ENCODE data around the gene C11orf58. TPM values are rescaled to one million over a fixed set of nuclear protein-coding genes. Genes with fewer than 3 reads are reported as not detected.

C11orf58 gene
- total RNA-seq, 2 donors from 2014 or later: 143 TPM

- ATAC-seq (replicated peaks in 1 of 2): no peak
- Mint-ChIP-seq H3K36me3 (ENCODE audit: insufficient read depth in 2 of 2) (peaks cover 8 to 58% of the 10 kb centered on the region in 2 donors), H3K9me3 (peaks cover 0 to 1% of the 10 kb centered on the region in 2 donors), H3K27ac (no peak overlapping the region), H3K27me3 (ENCODE audit: low read depth) (no peaks in the 10 kb centered on the region), H3K4me1 (ENCODE audit: low read depth) (peaks cover 53% of the 10 kb centered on the region), H3K4me3 (no peak overlapping the region)
- no peak for DNase-seq
These were observed 10.6 kb downstream of the C11orf58 start for GRCh38 chr11:16749092-16749491.

- Mint-ChIP-seq H3K4me3 (peak overlapping the region in 1 of 2 donors; percentile 64), H3K4me1 (ENCODE audit: low read depth) (peaks cover 50% of the 10 kb centered on the region), H3K27me3 (ENCODE audit: low read depth) (no peaks in the 10 kb centered on the region), H3K27ac (peak overlapping the region; percentile 80), H3K9me3 (peaks cover 0 to 1% of the 10 kb centered on the region in 2 donors), H3K36me3 (ENCODE audit: insufficient read depth in 2 of 2) (peaks cover 9 to 57% of the 10 kb centered on the region in 2 donors)
- peak; percentile 39 to 41 for DNase-seq
- ATAC-seq (replicated peaks in 1 of 2): peak; percentile 95 to 96
These were observed 11.2 kb downstream of the C11orf58 start for GRCh38 chr11:16749666-16750065.

DNA sequence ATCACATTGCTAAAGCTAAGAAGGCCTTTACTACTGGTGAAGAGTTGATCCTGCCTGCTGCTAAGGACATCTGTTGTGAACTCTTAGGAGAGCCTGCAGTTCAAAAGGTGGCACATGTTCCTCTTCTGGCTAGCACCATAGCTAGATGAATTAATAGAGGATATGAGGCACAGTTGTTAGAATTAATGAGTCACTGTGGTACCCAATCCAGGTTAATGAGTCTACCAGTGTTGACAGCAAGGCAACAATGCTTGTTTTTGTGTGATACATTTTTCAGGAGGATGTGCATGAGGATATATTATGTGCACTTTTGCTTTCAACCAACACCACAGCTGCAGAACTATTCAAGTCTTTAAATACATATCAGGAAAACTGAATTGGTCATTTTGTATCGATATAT is 12.0 kb downstream of the C11orf58 start:
- H3K4me3 Mint-ChIP-seq: no peak overlapping the region
- H3K9me3 Mint-ChIP-seq: peaks cover 0 to 1% of the 10 kb centered on the region in 2 donors
- H3K27ac Mint-ChIP-seq: peak overlapping the region; percentile 80
- peak; percentile 22 to 26 for ATAC-seq (replicated peaks in 1 of 2)
- H3K4me1 Mint-ChIP-seq (ENCODE audit: low read depth): peaks cover 46% of the 10 kb centered on the region
- no peaks in the 10 kb centered on the region for H3K27me3 Mint-ChIP-seq (ENCODE audit: low read depth)
- H3K36me3 Mint-ChIP-seq (ENCODE audit: insufficient read depth in 2 of 2): peaks cover 11 to 55% of the 10 kb centered on the region in 2 donors
- no peak for DNase-seq

DNA sequence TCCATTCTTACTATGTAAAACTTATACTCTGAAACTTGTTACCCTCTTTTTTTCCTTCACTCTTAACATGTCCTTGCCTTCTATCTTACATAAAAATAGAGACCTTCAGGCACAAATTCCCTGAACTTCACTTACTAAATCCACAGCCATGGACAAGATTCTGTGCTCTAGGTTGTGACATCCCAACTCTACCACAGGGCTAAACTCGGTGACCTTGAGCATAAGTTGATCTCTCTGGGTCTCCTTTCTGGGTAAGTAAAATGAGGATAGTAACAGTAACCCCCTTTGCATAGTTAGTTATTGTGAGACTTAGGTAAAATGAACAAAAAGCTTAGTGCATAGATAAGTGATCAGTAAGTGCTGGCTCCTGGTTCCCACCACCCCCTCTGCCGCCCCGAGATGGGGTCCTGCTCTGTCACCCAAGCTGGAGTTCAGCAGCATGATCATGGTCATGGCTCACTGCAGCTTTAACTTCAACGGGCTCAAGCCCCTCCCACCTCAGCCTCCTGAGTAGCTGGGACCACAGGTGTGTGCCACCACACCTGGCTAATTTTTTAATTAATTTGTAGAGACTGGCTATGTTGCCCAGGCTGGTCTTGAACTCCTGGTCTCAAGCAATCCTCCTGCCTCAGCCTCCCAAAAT is 20.1 kb downstream of the C11orf58 start:
- peak overlapping the region; percentile 56 for H3K27ac Mint-ChIP-seq
- H3K27me3 Mint-ChIP-seq (ENCODE audit: low read depth): no peaks in the 10 kb centered on the region
- peaks cover 12 to 24% of the 10 kb centered on the region in 2 donors for H3K36me3 Mint-ChIP-seq (ENCODE audit: insufficient read depth in 2 of 2)
- ATAC-seq (replicated peaks in 1 of 2): no peak
- peaks cover 0 to 1% of the 10 kb centered on the region in 2 donors for H3K9me3 Mint-ChIP-seq
- peaks cover 24% of the 10 kb centered on the region for H3K4me1 Mint-ChIP-seq (ENCODE audit: low read depth)
- no peak for DNase-seq
- no peak overlapping the region for H3K4me3 Mint-ChIP-seq

- peak overlapping the region in 1 of 2 donors; percentile 8 for H3K4me3 Mint-ChIP-seq
- peaks cover 0 to 1% of the 10 kb centered on the region in 2 donors for H3K9me3 Mint-ChIP-seq
- DNase-seq (no peak), ATAC-seq (replicated peaks in 1 of 2) (peak in 1 of 2 donors; percentile 17)
- H3K27me3 Mint-ChIP-seq (ENCODE audit: low read depth): no peaks in the 10 kb centered on the region
- H3K4me1 Mint-ChIP-seq (ENCODE audit: low read depth): peaks cover 14% of the 10 kb centered on the region
- peaks cover 9 to 15% of the 10 kb centered on the region in 2 donors for H3K36me3 Mint-ChIP-seq (ENCODE audit: insufficient read depth in 2 of 2)
- no peak overlapping the region for H3K27ac Mint-ChIP-seq
These were observed 21.5 kb downstream of the C11orf58 start for GRCh38 chr11:16759857-16760508.

DNA sequence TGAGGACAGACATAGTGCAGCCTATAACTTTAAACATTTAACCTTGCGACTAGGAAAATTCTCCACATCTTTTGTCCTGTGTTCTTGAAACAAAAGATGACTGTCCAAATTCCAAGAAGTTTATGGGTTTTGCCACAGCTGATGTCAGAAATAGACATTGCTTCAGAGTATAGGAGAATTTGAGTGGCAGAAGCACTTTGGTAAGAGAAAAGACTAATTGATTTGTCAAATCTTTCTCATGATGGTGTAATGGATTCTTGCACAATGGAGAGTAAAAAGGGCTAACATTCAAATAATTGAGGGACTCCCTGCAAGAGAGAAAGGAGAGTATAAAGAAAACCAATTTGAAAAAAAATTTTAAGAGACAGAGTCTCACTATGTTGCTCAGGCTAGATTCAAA is 25.3 kb downstream of the C11orf58 start:
- Mint-ChIP-seq H3K27ac (peak overlapping the region; percentile 8), H3K9me3 (peaks cover 0 to 1% of the 10 kb centered on the region in 2 donors), H3K36me3 (ENCODE audit: insufficient read depth in 2 of 2) (peaks cover 2 to 5% of the 10 kb centered on the region in 2 donors), H3K4me3 (no peak overlapping the region), H3K4me1 (ENCODE audit: low read depth) (peaks cover 14% of the 10 kb centered on the region), H3K27me3 (ENCODE audit: low read depth) (no peaks in the 10 kb centered on the region)
- ATAC-seq (replicated peaks in 1 of 2) (no peak), DNase-seq (no peak)

GRCh38 chr11:16764888-16765287 is 26.4 kb downstream of the C11orf58 start:
- Mint-ChIP-seq H3K9me3 (no peaks in the 10 kb centered on the region), H3K27me3 (ENCODE audit: low read depth) (no peaks in the 10 kb centered on the region), H3K4me3 (no peak overlapping the region), H3K36me3 (ENCODE audit: insufficient read depth in 2 of 2) (no peaks in the 10 kb centered on the region), H3K4me1 (ENCODE audit: low read depth) (peaks cover 3% of the 10 kb centered on the region), H3K27ac (no peak overlapping the region)
- ATAC-seq (replicated peaks in 1 of 2) (no peak), DNase-seq (no peak)

DNA sequence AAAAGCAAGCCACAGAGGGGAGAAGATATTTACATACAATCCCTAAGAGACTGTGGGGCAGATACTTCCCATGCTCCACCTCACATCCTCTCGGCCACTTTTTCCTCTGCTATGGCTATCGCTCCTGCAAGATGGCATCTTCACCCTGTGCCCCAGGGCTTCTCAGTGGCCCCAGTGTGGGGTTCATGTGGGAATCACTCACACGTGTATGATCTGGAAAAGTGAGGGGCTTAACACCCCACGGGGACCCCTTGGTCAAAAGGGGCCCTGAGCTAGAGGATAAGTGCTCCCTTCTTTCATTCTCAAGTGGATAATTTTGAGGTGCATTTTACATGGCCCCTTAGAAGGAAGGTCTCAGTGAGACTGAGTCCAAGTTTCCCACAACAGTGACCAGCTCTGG is 28.7 kb downstream of the C11orf58 start:
- H3K27me3 Mint-ChIP-seq (ENCODE audit: low read depth): no peaks in the 10 kb centered on the region
- no peaks in the 10 kb centered on the region for H3K36me3 Mint-ChIP-seq (ENCODE audit: insufficient read depth in 2 of 2)
- ATAC-seq (replicated peaks in 1 of 2) (no peak), DNase-seq (no peak)
- no peak overlapping the region for H3K27ac Mint-ChIP-seq
- no peaks in the 10 kb centered on the region for H3K4me1 Mint-ChIP-seq (ENCODE audit: low read depth)
- no peaks in the 10 kb centered on the region for H3K9me3 Mint-ChIP-seq
- H3K4me3 Mint-ChIP-seq: no peak overlapping the region

DNA sequence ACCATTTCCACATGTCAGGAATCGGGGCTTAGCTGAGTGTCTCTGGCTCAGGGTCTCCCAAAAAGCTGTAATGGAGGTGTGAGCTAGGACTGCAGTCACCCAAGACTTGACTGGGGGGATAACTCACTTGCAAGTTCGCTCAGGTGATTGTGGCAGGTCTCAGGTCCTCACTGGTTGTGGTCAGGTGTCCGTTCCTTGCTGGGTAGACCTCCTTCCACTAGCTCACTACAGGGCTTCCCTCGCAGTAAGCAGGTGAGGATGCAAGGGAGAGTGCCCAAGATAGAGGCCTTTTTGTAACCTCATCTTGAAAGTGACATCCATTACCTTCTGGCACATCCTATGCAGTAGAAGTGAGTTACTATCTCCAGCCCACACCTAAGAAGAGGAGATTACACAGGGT is 29.5 kb downstream of the C11orf58 start:
- DNase-seq (no peak), ATAC-seq (replicated peaks in 1 of 2) (no peak)
- Mint-ChIP-seq H3K4me1 (ENCODE audit: low read depth) (no peaks in the 10 kb centered on the region), H3K9me3 (no peaks in the 10 kb centered on the region), H3K36me3 (ENCODE audit: insufficient read depth in 2 of 2) (no peaks in the 10 kb centered on the region), H3K27me3 (ENCODE audit: low read depth) (no peaks in the 10 kb centered on the region), H3K4me3 (no peak overlapping the region), H3K27ac (no peak overlapping the region)

GRCh38 chr11:16769386-16769785 is 30.9 kb downstream of the C11orf58 start:
- no peaks in the 10 kb centered on the region for H3K9me3 Mint-ChIP-seq
- no peaks in the 10 kb centered on the region for H3K4me1 Mint-ChIP-seq (ENCODE audit: low read depth)
- no peak for DNase-seq
- no peaks in the 10 kb centered on the region for H3K36me3 Mint-ChIP-seq (ENCODE audit: insufficient read depth in 2 of 2)
- H3K27ac Mint-ChIP-seq: no peak overlapping the region
- no peak for ATAC-seq (replicated peaks in 1 of 2)
- H3K27me3 Mint-ChIP-seq (ENCODE audit: low read depth): no peaks in the 10 kb centered on the region
- no peak overlapping the region for H3K4me3 Mint-ChIP-seq

DNA sequence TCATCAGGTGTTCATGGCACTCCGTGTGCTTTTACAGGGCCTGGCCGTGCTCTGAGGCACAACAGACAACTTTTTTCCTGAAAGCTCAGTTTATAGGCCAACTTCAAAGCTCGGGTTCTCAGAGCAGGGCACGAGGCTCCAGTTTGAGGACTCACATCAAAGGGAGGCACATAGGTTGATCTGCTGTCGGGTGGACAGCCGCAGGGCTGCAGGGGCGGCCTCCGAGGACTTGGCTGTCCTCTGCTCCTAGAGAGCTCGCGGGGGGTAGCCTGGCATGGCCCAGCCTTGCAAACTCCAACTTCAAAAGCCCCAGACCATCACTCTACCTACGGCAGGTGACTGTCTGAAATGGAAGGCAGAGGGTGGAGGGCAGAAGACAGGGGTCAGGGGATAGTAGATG is 31.6 kb downstream of the C11orf58 start:
- H3K27ac Mint-ChIP-seq: no peak overlapping the region
- ATAC-seq (replicated peaks in 1 of 2) (no peak), DNase-seq (no peak)
- H3K4me3 Mint-ChIP-seq: no peak overlapping the region
- no peaks in the 10 kb centered on the region for H3K36me3 Mint-ChIP-seq (ENCODE audit: insufficient read depth in 2 of 2)
- H3K4me1 Mint-ChIP-seq (ENCODE audit: low read depth): no peaks in the 10 kb centered on the region
- no peaks in the 10 kb centered on the region for H3K9me3 Mint-ChIP-seq
- no peaks in the 10 kb centered on the region for H3K27me3 Mint-ChIP-seq (ENCODE audit: low read depth)

GRCh38 chr11:16771350-16772140 is 33.1 kb downstream of the C11orf58 start:
- Mint-ChIP-seq H3K9me3 (no peaks in the 10 kb centered on the region), H3K4me3 (no peak overlapping the region), H3K27ac (no peak overlapping the region), H3K36me3 (ENCODE audit: insufficient read depth in 2 of 2) (no peaks in the 10 kb centered on the region), H3K4me1 (ENCODE audit: low read depth) (no peaks in the 10 kb centered on the region), H3K27me3 (ENCODE audit: low read depth) (no peaks in the 10 kb centered on the region)
- DNase-seq (no peak), ATAC-seq (replicated peaks in 1 of 2) (peak in 1 of 2 donors; percentile 28)

- H3K27me3 Mint-ChIP-seq (ENCODE audit: low read depth): no peaks in the 10 kb centered on the region
- ATAC-seq (replicated peaks in 1 of 2) (no peak), DNase-seq (no peak)
- no peaks in the 10 kb centered on the region for H3K9me3 Mint-ChIP-seq
- H3K27ac Mint-ChIP-seq: no peak overlapping the region
- H3K4me1 Mint-ChIP-seq (ENCODE audit: low read depth): no peaks in the 10 kb centered on the region
- no peaks in the 10 kb centered on the region for H3K36me3 Mint-ChIP-seq (ENCODE audit: insufficient read depth in 2 of 2)
- no peak overlapping the region for H3K4me3 Mint-ChIP-seq
These were observed 33.7 kb downstream of the C11orf58 start for GRCh38 chr11:16772141-16772512.

Measured in activated T-cell treated with anti-CD3 and anti-CD28 coated beads, Interleukin-2, amount 50 U/mL, for 72 hours (primary cell).